HG02642 (cell line): ENCODE measurements around the gene CPA2.

Source experiments
- ATAC-seq: cut with Tn5 transposase; IDR thresholded peaks from one replicate; pipeline ENCODE4 v1.9.1; 2021; ENCODE audit warnings: mild to moderate bottlenecking; ENCODE audit not compliant: unreplicated experiment, poor library complexity

CPA2 gene

GRCh38 chr7:130277763-130278643, 11.3 kb downstream of the CPA2 start:
- no peak for ATAC-seq

DNA sequence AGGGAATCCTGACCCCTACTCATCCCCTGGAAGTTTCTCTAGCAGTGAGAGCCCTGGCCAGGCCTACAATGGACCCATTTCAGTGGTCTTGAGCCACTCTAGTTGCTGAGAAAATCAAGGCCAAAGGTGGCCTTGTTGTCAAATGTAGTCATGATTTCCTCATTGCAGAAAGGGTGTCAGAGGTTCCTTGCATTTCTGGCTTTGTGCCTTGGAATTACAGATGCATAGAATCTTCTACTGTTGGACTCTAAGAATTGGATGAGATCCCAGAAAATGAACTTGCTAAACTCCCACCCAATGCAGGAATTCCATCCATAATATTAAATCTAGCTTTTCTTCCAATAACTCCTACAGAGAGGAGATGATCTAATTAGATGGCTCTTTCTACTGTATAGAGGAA, 12.2 kb downstream of the CPA2 start:
- no peak for ATAC-seq

- no peak for ATAC-seq
Measured at GRCh38 chr7:130279286-130279685, 12.6 kb downstream of the CPA2 start.

DNA sequence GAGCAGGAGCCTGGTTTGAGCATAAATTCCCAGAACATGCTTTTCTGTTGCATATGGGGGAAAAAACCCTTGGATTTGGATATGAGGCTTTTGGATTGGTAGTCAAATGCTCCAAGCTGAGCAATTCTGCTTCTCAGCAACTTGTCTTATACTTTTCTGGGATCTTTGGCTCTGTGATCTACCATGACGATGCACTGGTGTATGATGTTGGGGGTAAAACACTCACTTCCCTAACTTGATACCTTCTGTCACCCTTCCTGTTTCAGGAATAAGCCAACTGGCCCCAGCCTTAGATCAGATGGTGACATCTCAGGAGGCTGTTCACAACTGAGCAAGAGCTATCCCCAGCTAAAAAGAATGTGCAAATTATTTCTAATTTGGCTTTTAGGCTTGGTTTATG, 13.2 kb downstream of the CPA2 start:
- ATAC-seq: no peak

GRCh38 chr7:130281260-130281659, 14.6 kb downstream of the CPA2 start:
- no peak for ATAC-seq

GRCh38 chr7:130286881-130287280, 20.2 kb downstream of the CPA2 start:
- no peak for ATAC-seq

DNA sequence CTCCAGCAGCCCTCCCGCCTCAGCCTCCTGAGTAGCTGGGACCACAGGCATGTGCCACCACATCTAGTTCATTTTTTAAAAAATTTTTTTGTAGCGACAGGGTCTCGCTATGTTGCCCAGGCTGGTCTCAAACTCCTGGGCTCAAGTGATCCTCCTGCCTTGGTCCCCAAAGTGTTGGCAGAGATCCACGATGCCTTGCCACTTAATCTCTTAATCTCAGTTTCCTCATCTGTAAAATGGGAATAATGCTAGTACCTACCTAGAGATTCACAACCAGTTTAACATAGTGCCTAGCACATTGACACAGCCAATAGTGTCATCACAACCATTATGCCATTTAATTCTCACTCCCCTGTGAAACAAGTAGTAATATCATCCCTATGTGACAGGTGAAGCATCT, 21.5 kb downstream of the CPA2 start:
- ATAC-seq: no peak

DNA sequence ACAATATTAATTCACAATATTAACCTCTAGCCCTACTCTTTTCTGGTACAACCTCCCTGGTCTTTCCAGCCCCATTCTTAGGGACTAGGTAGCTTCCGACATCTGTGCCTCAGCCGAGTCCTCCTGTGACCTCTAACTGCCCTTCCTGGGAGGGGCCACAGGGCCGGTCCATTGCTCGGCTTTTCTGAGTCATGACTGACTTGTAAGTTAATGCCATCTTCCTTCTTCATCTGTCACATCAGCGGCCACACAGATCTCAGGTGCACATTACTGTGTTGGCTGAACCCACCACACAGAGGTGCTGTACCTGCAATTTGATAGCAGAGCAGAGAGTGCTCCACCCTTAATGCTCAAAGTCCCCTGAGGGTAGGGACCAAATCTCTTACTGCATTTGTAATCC, 22.2 kb downstream of the CPA2 start:
- no peak for ATAC-seq

- no peak for ATAC-seq
Measured at GRCh38 chr7:130289478-130289877, 22.8 kb downstream of the CPA2 start.

DNA sequence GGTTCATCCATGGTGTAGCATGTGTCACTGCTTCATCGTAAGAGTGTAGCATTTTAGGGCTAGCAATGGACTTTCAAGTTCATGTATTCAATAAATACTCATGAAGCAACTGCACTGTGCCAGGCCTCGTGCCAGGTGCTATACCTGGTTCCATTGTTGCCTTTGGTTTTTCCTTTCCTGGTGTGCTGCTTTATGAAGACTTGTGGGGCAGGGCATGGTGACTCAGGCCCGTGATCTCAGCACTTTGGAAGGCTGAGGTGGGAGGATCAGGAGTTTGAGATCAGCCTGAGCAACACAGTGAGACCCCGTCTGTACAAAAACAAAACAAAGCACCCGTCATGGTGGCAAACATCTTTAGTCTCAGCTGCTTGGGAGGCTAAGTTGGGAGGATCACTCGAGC, 24.1 kb downstream of the CPA2 start:
- ATAC-seq: no peak

GRCh38 chr7:130292682-130293257, 26.1 kb downstream of the CPA2 start, which contains the start of gene CPA4:
TSS of gene CPA4 (plus strand) at chr7:130293161. CDS start at chr7:130293181, 20 bp downstream.
- ATAC-seq: no peak

- no peak for ATAC-seq
Measured at GRCh38 chr7:130293521-130293920, 26.9 kb downstream of the CPA2 start.

GRCh38 chr7:130294314-130294713, 27.7 kb downstream of the CPA2 start:
- ATAC-seq: no peak

GRCh38 chr7:130296221-130296951, 29.7 kb downstream of the CPA2 start:
- no peak for ATAC-seq

- ATAC-seq: no peak
Measured at GRCh38 chr7:130297628-130298543, 31.2 kb downstream of the CPA2 start.

DNA sequence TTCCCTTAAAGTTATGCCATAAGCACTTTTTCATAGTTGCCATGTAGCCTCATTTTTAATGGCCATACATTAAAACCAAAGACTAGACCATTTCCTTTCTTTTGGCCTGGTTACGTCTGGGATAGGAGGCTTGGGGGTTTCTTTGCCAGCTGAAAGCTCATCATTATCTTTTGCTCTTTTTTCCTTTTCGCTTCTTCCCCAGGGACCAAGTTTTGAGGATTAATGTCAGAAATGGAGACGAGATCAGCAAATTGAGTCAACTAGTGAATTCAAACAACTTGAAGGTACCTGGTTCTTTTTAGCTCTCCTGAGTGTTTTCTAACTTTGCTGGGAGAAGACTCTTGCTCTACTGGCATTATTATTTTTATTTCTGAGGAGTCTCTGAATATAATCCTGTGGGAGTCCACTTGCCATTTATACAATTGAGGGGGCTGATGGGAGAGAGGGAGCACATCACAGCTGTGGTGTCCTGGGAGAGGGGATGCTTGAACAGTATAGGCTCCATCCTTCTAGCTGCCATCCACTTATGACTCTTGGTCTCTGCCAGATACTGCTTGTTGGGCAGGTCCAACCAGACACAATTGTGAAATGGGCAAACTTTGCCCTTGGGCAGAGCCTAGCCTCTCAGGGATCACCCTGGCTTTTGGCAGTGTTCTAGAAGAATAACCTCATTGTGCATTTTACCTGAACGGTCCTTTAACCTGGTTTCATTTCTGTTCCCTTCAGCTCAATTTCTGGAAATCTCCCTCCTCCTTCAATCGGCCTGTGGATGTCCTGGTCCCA, 32.1 kb downstream of the CPA2 start:
- ATAC-seq: no peak

- no peak for ATAC-seq
Measured at GRCh38 chr7:130299866-130300265, 33.2 kb downstream of the CPA2 start.

DNA sequence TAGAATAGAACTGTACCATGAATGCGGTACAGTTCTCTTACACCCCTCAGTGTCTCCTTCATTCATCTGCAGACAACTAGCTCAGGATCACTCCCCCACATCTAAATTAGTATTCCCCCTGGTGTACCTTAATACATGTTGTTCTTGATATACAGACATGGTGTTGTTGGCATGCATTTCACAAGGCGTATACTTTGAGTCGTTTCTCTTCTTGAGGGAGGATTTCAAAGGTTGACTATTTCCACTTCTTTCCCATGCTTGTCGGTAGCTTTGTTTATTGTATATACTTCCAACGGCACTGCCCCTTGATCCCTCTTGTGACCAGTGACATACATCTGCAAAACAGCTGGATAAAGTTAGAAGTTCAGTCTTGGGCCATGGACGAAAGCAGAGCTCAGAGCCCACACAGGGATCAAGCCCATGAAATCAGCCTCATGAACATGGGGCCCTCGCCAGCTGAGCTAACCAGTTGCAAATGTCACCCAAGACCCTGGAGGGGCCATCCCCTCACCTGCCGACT, 34.9 kb downstream of the CPA2 start:
- ATAC-seq: no peak

DNA sequence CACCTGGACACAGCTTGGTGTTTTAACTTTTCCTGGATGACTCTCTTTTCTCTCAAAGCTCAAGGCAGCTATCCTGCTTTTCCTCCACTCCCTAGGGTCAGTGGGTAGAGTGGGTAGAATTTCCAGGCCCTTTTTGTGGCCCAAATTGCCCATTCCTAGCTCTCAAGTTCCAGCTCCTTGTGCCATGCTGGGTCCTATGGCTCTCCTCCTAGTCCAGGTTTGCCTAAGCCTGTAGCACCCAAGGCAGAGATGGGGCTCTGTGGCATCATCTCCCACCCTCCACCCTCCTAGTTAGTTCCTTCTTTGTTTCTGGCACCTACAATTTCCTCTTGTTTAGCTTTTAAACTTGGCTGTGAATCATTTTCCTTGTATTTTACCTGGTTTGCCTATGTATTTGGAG, 36.0 kb downstream of the CPA2 start:
- no peak for ATAC-seq
